GM18508 (cell line): Measurements from ENCODE around the gene PDE1C.

Source experiments
- ATAC-seq: cut with Tn5 transposase; IDR thresholded peaks from one replicate; pipeline ENCODE4 v1.9.1; 2021; ENCODE audit warnings: moderate number of reproducible peaks; ENCODE audit not compliant: insufficient read depth, unreplicated experiment

Gene PDE1C

GRCh38 chr7:31794851-31795344 lies 275.3 kb downstream of the PDE1C start:
- ATAC-seq = no peak

GRCh38 chr7:31791881-31792280 lies 278.3 kb downstream of the PDE1C start:
- ATAC-seq = no peak

- no peak for ATAC-seq
Measured at GRCh38 chr7:31788883-31789680, 281.1 kb downstream of the PDE1C start.

GRCh38 chr7:31788445-31788844 lies 281.8 kb downstream of the PDE1C start:
- peak; percentile 65 for ATAC-seq

GRCh38 chr7:31786326-31786725 lies 283.9 kb downstream of the PDE1C start:
- ATAC-seq = no peak

GRCh38 chr7:31785101-31785500 lies 285.1 kb downstream of the PDE1C start:
- ATAC-seq = no peak

- no peak for ATAC-seq
Measured at GRCh38 chr7:31783221-31783620, 287.0 kb downstream of the PDE1C start.

GRCh38 chr7:31782411-31782991 lies 287.7 kb downstream of the PDE1C start:
- ATAC-seq = peak; percentile 85

GRCh38 chr7:31778296-31778695 lies 291.9 kb downstream of the PDE1C start:
- ATAC-seq = no peak

GRCh38 chr7:31776616-31777015 lies 293.6 kb downstream of the PDE1C start:
- no peak for ATAC-seq

- no peak for ATAC-seq
Measured at GRCh38 chr7:31775556-31775955, 294.7 kb downstream of the PDE1C start.

GRCh38 chr7:31772211-31772610 lies 298.0 kb downstream of the PDE1C start:
- ATAC-seq = no peak

- ATAC-seq = no peak
Measured at GRCh38 chr7:31767686-31768358, 302.4 kb downstream of the PDE1C start.

GRCh38 chr7:31764462-31764861 lies 305.7 kb downstream of the PDE1C start:
- no peak for ATAC-seq

GRCh38 chr7:31763548-31763947 lies 306.7 kb downstream of the PDE1C start:
- no peak for ATAC-seq

- ATAC-seq = no peak
Measured at GRCh38 chr7:31761646-31762045, 308.6 kb downstream of the PDE1C start.

GRCh38 chr7:31758755-31759154 lies 311.5 kb downstream of the PDE1C start:
- ATAC-seq = no peak

- no peak for ATAC-seq
Measured at GRCh38 chr7:31751726-31752125, 318.5 kb downstream of the PDE1C start.

- ATAC-seq = no peak
Measured at GRCh38 chr7:31748084-31748483, 322.1 kb downstream of the PDE1C start.

- ATAC-seq = no peak
Measured at GRCh38 chr7:31747553-31747952, 322.7 kb downstream of the PDE1C start.

- peak; percentile 82 for ATAC-seq
Measured at GRCh38 chr7:31744294-31744874, 325.8 kb downstream of the PDE1C start.
